K562 (cell line): Measurements from ENCODE around the gene KRT35. TPM values are rescaled to one million over a fixed set of nuclear protein-coding genes. Genes with fewer than 3 reads are reported as not detected.

ENCODE experiments used
- HLTF ChIP-seq: fragments of 450-650 bp; IDR thresholded peaks from 2 replicates; pipeline ENCODE4 v1.6.1; 2016
- KDM5B ChIP-seq: fragments of 200-600 bp; sonication (generic); IDR thresholded peaks from 2 replicates; pipeline ENCODE4 v1.6.1; 2012; ENCODE audit warnings: low read depth, mild to moderate bottlenecking, moderate library complexity, low read length, control low read depth, inconsistent platforms; ENCODE audit not compliant: insufficient replicate concordance
- MLLT1 ChIP-seq, 2 experiments: fragments of 450-650 bp; IDR thresholded peaks; 2 replicates each; pipeline ENCODE4 v1.6.1; 2016
- RREB1 ChIP-seq: fragments of 250-450 bp; sonication (Bioruptor Pico); IDR thresholded peaks from 2 replicates; pipeline ENCODE4 v1.4.0; 2020
- SMAD4 ChIP-seq: fragments of 250-450 bp; sonication (Bioruptor Pico); conservative IDR thresholded peaks from 2 replicates; pipeline ENCODE4 v1.8.0; 2021; ENCODE audit warnings: inconsistent platforms, mild to moderate bottlenecking, moderate library complexity
- ZEB2 ChIP-seq: fragments of 450-650 bp; IDR thresholded peaks from 2 replicates; pipeline ENCODE4 v1.6.1; 2016
- ZFPM2 ChIP-seq: fragments of 250-450 bp; sonication (Bioruptor Pico); IDR thresholded peaks from 2 replicates; pipeline ENCODE4 v1.5.1; 2022; ENCODE audit warnings: mild to moderate bottlenecking
- polyA plus RNA-seq, 8 experiments: library from polyadenylated mRNA; depleted of rRNA in 4 of 8; stranded (reverse) in 5 of 8; unstranded in 3 of 8; fragments of >200 nt; fragmentation: Nextera tagmentation in 2 of 8; fragmentation: Illumina TruSeq in 1 of 8; extraction: Ambion mirVana in 2 of 8; extraction: Trizol in 1 of 8; gene quantifications; 2 replicates each; pipeline versions ENCODE4 v1.2.1 to v1.2.3, GENCODE V29; 2011 to 2014; ENCODE audit warnings: inconsistent platforms in 1 of 8, missing spikeins in 1 of 8
- total RNA-seq, 7 experiments: library from RNA; depleted of rRNA in 6 of 7; stranded (reverse); fragments of >200 nt in 6 of 7; fragmentation: Illumina TruSeq in 2 of 7; extraction: Trizol in 2 of 7; gene quantifications; 2 replicates each; pipeline versions ENCODE4 v1.2.1 to v1.2.3, GENCODE V29; 2011 to 2021; ENCODE audit warnings: low replicate concordance in 1 of 7
- TF ChIP-seq, protein P1 (sequence below): fragments of 450-650 bp; formaldehyde crosslinking; IDR thresholded peaks from 2 replicates; pipeline ENCODE4 v1.4.0; 2022; ENCODE audit warnings: mild to moderate bottlenecking, moderate library complexity

KRT35 gene
- total and polyA plus RNA-seq, 9 of the 15 experiments (the other 6 are each of a cell fraction or from before 2014, with no cell fraction given): not detected

DNA sequence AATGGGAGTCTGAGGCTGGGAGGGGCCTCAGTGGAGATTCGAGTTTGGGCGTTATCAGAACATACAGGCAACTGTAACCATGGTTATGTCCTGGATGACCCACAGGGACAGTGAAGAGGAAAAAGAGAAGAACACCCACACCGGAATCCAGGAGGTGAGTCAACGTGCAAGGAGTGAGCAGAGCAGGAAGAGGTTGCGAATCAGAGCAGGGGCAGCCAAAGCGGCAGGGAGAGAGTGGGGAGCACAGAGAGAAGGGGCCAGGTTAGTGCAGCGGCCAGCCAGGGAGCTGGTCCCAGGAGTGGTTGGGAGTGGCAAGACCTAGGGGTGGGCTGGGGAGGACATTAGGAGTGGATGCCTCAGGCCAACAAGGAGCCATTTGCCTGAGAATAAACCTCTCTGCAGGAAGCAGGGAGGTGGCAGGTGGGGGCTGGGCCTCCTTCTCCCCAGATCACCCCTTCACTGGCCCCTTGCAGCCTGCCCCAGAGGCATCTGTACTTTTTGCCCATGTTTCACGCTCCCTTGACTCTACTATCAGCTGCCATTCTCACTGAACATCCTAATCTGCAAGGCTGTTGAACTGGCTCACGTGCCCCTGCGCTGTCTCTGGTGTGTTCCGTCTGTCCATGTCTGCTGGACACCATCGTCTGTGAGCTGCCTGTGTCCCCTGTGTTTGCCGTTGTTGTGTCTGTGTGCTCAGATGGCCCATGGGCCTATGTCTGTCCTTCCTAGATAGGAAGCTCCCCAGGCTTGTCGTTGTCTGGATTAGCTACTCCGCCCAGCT, 19.4 kb upstream of the KRT35 start (continued):
- no peak for TF ChIP-seq KDM5B
- TF ChIP-seq MLLT1 (IDR thresholded peaks at IDR 0.05): peak in 1 of 2 experiments; percentile 58; a peak in 2 of 4 replicates
- TF ChIP-seq, protein P1, sequence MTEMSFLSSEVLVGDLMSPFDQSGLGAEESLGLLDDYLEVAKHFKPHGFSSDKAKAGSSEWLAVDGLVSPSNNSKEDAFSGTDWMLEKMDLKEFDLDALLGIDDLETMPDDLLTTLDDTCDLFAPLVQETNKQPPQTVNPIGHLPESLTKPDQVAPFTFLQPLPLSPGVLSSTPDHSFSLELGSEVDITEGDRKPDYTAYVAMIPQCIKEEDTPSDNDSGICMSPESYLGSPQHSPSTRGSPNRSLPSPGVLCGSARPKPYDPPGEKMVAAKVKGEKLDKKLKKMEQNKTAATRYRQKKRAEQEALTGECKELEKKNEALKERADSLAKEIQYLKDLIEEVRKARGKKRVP (CRISPR knock-in tag): no peak
- TF ChIP-seq SMAD4 (CRISPR knock-in tag): peak; percentile 91
- no peak; the same call in 1 of the 2 replicates for TF ChIP-seq RREB1 (CRISPR knock-in tag)
- TF ChIP-seq ZEB2: 0 out of 2 replicates have a peak, but pooled peaks have one; percentile 81
- no peak; the same call in 1 of the 2 replicates for TF ChIP-seq HLTF
- TF ChIP-seq ZFPM2: no peak
